DOHH2 (cell line): ENCODE measurements around the gene MVB12B.

Experiments
- CTCF ChIP-seq: fragments of 200-600 bp; sonication (generic); IDR thresholded peaks from one replicate; pipeline ENCODE4 v1.5.1; 2014; ENCODE audit warnings: antibody characterized with exemption, mild to moderate bottlenecking, low read depth, low read length; ENCODE audit not compliant: poor library complexity, severe bottlenecking
- EZH2phosphoT487 ChIP-seq: fragments of 200-600 bp; sonication (generic); IDR thresholded peaks from 2 replicates; pipeline ENCODE4 v1.6.1; 2017; ENCODE audit warnings: borderline replicate concordance, mild to moderate bottlenecking, antibody characterized with exemption, low read length, moderate library complexity, mixed read lengths

- TF ChIP-seq CTCF (no peak), EZH2phosphoT487 (no peak)
These were observed 124.1 kb downstream of the MVB12B start for GRCh38 chr9:126450668-126451205.
